DOHH2 (cell line): ENCODE data around the gene COPS8.

Source experiments
- CTCF ChIP-seq: fragments of 200-600 bp; sonication (generic); IDR thresholded peaks from one replicate; pipeline ENCODE4 v1.5.1; 2014; ENCODE audit warnings: antibody characterized with exemption, mild to moderate bottlenecking, low read depth, low read length; ENCODE audit not compliant: poor library complexity, severe bottlenecking
- EZH2phosphoT487 ChIP-seq: fragments of 200-600 bp; sonication (generic); IDR thresholded peaks from 2 replicates; pipeline ENCODE4 v1.6.1; 2017; ENCODE audit warnings: borderline replicate concordance, mild to moderate bottlenecking, antibody characterized with exemption, low read length, moderate library complexity, mixed read lengths

GRCh38 chr2:237041231-237041630 lies 44.5 kb upstream of the COPS8 start:
- no peak for TF ChIP-seq CTCF
- no peak for TF ChIP-seq EZH2phosphoT487
